ENCODE measurements around the gene PITPNC1.

PITPNC1 gene

DNA sequence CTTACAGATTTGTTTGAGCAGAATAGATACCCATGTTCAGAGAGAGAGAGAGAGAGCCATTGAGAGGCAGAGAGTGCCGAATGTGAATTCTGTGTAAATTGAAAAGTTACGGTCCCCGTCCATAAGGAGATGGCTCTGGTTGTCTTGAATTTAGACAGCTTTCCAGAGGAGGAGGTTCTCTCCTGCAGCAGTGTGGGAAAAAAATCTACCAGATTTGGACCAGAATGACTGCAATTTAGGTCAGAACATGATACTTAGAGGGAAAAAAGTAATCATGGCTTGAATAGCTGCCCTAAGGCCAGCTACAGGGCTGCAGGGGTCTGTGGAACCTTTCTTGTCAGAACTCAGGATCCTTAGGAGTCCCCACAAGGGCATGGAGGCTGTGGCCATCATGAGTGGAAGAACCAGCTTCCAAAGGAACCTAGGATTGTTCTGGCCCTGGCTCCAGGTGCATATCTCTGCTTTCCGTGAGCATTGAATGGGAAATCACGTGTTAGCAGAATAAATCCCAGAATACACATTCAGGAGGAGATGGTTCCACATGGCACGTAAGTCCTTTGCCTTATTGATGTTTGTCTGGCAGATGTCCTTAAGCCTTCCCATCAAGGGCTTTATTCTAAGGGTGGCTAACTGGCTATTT, 13.0 kb downstream of the PITPNC1 start:
- Histone ChIP-seq H3K27ac (ENCODE audit: low read depth, low read length, poor library complexity, severe bottlenecking) (no peak overlapping the region), H3F3A (ENCODE audit: insufficient read depth, low read length) (no peaks in the 10 kb centered on the region), H3K4me2 (ENCODE audit: low read length) (no peak overlapping the region), H3K9me3 (ENCODE audit: low read length) (no peaks in the 10 kb centered on the region), H3K4me1 (ENCODE audit: insufficient read depth, low read length, severe bottlenecking) (no peaks in the 10 kb centered on the region), H3K9me2 (ENCODE audit: low read depth, low read length) (no peaks in the 10 kb centered on the region), H3K36me3 (ENCODE audit: insufficient read depth, low read length) (no peaks in the 10 kb centered on the region; the same call in 1 of the 2 replicates), H4K20me1 (ENCODE audit: insufficient read depth, low read length) (no peaks in the 10 kb centered on the region), H3K4me3 (ENCODE audit: low read depth, low read length, poor library complexity, severe bottlenecking) (no peak overlapping the region), H3K79me2 (ENCODE audit: insufficient read depth, low read length) (no peaks in the 10 kb centered on the region), H3K9ac (ENCODE audit: low read length) (no peak overlapping the region), H3K27me3 (ENCODE audit: insufficient read depth, low read length) (no peaks in the 10 kb centered on the region; the same call in 1 of the 2 replicates), H2AFZ (ENCODE audit: low read length) (no peak overlapping the region)
- TF ChIP-seq CTCF (IDR thresholded peaks at IDR 0.05; ENCODE audit: low read length) (no peak), EZH2 (IDR thresholded peaks at IDR 0.05; ENCODE audit: borderline replicate concordance, low read length) (no peak)

- Histone ChIP-seq H4K20me1 (ENCODE audit: insufficient read depth, low read length) (no peaks in the 10 kb centered on the region), H3K4me3 (ENCODE audit: low read depth, low read length, poor library complexity, severe bottlenecking) (no peak overlapping the region), H2AFZ (ENCODE audit: low read length) (no peak overlapping the region), H3K36me3 (ENCODE audit: insufficient read depth, low read length) (no peaks in the 10 kb centered on the region), H3K9me3 (ENCODE audit: low read length) (no peaks in the 10 kb centered on the region), H3K9ac (ENCODE audit: low read length) (no peak overlapping the region), H3K27me3 (ENCODE audit: insufficient read depth, low read length) (no peaks in the 10 kb centered on the region; the same call in 1 of the 2 replicates), H3F3A (ENCODE audit: insufficient read depth, low read length) (no peaks in the 10 kb centered on the region), H3K9me2 (ENCODE audit: low read depth, low read length) (no peaks in the 10 kb centered on the region), H3K4me2 (ENCODE audit: low read length) (no peak overlapping the region), H3K27ac (ENCODE audit: low read depth, low read length, poor library complexity, severe bottlenecking) (no peak overlapping the region), H3K4me1 (ENCODE audit: insufficient read depth, low read length, severe bottlenecking) (no peaks in the 10 kb centered on the region), H3K79me2 (ENCODE audit: insufficient read depth, low read length) (no peaks in the 10 kb centered on the region)
- TF ChIP-seq CTCF (IDR thresholded peaks at IDR 0.05; ENCODE audit: low read length) (no peak), EZH2 (IDR thresholded peaks at IDR 0.05; ENCODE audit: borderline replicate concordance, low read length) (no peak)
Measured at GRCh38 chr17:67390646-67391361, 13.7 kb downstream of the PITPNC1 start.

DNA sequence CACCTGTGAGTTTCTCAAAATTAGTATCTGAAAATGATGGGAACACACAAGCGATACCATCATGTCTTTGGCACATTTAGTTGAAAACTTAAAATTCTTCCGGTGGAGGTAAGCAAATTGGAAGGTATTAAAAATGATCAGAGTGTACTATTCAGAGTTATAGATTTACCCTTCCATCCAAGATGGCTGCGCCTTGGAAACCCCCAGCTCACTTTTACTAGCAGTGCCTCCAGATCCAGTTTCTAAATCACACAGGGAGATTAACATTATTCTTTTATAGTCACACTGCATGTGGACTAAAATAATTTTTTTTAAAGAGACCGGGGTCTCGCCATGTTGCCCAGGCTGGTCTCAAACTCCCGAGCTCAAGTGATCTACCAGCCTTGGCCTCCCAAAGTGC, 15.0 kb downstream of the PITPNC1 start:
- no peak overlapping the region for H2AFZ ChIP-seq (ENCODE audit: low read length)
- H3K4me1 ChIP-seq (ENCODE audit: insufficient read depth, low read length, severe bottlenecking) = no peaks in the 10 kb centered on the region
- no peak overlapping the region for H3K9ac ChIP-seq (ENCODE audit: low read length)
- no peak overlapping the region for H3K4me3 ChIP-seq (ENCODE audit: low read depth, low read length, poor library complexity, severe bottlenecking)
- H3K27me3 ChIP-seq (ENCODE audit: insufficient read depth, low read length) = no peaks in the 10 kb centered on the region; the same call in 1 of the 2 replicates
- no peaks in the 10 kb centered on the region for H3K79me2 ChIP-seq (ENCODE audit: insufficient read depth, low read length)
- H3K27ac ChIP-seq (ENCODE audit: low read depth, low read length, poor library complexity, severe bottlenecking) = no peak overlapping the region
- H3K9me3 ChIP-seq (ENCODE audit: low read length) = no peaks in the 10 kb centered on the region
- H3K9me2 ChIP-seq (ENCODE audit: low read depth, low read length) = no peaks in the 10 kb centered on the region
- no peaks in the 10 kb centered on the region for H4K20me1 ChIP-seq (ENCODE audit: insufficient read depth, low read length)
- no peaks in the 10 kb centered on the region for H3K36me3 ChIP-seq (ENCODE audit: insufficient read depth, low read length)
- H3F3A ChIP-seq (ENCODE audit: insufficient read depth, low read length) = no peaks in the 10 kb centered on the region
- no peak overlapping the region for H3K4me2 ChIP-seq (ENCODE audit: low read length)
- TF ChIP-seq EZH2 (IDR thresholded peaks at IDR 0.05; ENCODE audit: borderline replicate concordance, low read length) (no peak), CTCF (IDR thresholded peaks at IDR 0.05; ENCODE audit: low read length) (no peak)

All from OCI-LY1 (cell line).